ENCODE results near the gene HOXD13.

Gene HOXD13

GRCh38 chr2:176080540-176081375, 11.8 kb upstream of the HOXD13 start:
- no peak for DNase-seq

GRCh38 chr2:176081376-176081836, 11.1 kb upstream of the HOXD13 start:
- no peak for DNase-seq

DNA sequence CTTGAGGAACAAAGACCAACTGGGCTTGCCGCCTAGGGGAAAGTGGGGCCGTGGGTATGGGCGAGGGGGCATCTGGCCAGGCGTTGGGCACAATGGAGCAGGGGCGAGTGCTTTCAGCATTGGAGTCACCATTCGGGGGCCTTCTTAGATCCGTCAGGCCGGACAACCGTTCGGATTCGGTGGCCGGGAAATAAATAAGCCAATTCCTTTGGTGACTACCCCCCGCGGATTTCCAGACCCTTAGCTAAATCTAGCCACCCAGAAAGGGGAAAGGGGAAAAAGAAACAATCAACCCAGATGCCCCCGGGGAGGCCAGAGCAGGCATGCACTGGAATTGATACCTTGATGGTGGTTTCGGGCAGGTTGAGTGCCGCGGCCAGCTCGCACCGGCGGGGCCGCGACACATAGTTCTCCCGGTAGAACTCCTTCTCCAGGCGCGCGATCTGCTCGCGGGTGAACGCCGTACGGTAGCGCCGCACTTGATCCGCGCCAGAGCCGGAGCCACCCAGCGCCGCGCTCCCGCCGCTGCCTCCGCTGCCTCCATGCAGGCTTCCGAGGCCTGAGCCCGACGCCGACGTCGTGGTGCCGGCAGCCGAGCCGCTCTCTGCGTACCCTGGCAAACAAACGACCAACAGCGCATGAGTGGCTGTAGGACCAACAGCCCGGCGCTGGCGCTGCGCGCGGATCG, 10.5 kb upstream of the HOXD13 start:
- no peak for DNase-seq

DNA sequence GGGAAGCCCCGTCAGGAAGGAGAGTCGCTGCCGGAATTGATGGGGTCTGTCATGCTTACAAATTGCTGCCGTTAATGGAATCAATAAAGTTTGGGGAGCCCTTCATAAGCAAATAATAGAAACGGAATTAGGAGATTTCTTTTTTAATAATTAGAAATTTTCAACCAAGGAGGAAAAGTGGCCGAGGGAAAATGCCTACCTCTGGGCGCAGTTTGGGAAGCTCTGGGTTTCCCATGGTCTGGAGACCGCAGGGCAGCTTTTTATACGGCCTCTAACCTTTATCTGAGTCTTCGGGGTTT, 10.0 kb upstream of the HOXD13 start:
- DNase-seq = no peak

- no peak for DNase-seq
Measured at GRCh38 chr2:176082824-176083751, 9.4 kb upstream of the HOXD13 start.

DNA sequence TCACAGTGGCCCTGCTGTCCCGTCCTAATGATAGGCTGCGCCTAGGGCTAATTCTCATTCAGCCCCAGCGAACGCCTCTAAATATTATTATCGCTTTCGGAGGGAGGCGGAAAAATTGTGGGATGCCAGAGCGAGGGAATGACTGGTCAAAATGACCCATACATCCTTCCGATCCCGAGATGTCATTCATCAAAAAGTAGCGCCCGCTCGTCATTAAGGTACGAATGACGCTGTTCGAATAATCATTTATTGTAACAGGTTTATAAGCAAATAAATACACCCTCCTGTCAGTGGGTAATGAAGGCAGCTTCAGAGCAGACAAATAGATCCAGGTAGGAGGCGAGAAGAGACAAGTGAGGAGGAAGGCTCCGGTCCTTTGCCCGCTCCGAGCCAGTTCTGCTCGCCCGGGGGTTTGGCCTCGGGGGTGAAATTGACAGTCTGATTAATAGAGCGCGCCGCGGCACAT, 8.7 kb upstream of the HOXD13 start, which contains the start of gene EVX2:
Gene EVX2 (minus strand): TSS at position 167 of the 466 bp plus-strand sequence. CDS start 186 bp downstream, outside the sequence.
- no peak for DNase-seq

DNA sequence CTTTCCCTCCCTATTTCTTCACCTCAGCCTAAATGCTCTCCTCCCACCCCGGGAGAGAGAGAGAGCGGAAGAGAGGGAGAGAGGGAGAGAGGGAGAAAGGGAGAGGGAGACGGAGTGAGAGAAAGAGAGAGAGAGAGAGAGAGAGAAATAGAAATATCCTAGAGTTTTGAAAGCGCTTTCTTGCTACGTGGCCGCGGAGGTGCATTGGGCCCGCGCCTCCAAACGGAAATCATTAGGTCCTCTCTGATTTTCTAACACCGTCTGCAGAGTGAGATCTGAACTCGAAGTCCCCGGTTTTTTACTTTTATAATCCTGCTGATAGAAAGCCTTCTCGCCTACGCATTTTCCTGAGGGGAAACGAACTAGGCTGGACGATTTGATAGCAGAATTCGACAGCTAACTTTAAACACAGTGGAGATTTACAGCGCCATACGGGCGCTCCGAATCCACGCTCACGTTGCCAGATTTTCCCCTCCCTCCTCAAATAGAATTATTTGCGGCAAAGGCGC, 7.9 kb upstream of the HOXD13 start:
- DNase-seq = no peak

DNA sequence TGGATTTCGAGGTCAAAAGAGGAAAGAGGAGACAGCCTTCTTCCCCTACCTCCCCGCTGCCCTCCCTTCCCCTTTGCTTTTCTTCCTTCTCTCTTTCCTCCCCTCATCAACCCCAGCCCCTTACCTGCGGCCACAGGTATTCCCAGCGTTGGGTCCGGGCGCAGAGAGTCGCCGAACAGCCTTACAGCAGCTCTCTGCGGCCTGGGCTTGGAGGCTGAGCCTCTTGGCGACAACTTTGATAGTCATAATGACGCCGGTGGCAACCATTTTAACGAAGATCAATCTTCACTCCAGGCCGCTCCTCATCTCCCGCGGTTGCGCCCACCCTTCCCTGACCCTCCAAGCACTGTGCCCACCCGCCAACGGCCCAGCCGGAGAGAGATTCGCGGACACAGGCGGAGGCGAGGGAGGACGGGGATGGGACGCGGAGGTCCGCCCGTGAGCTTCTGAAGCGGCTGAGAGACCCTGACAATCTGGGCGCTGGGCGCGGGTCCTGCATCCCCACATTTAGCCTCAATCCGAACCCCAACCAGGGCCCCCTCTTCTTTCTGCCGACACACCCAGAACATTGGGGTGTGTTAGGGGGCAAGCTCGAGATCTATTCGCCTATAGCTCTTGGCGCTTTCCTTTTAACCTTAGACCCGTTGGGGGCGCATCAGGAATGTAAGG, 7.3 kb upstream of the HOXD13 start:
- DNase-seq = no peak

DNA sequence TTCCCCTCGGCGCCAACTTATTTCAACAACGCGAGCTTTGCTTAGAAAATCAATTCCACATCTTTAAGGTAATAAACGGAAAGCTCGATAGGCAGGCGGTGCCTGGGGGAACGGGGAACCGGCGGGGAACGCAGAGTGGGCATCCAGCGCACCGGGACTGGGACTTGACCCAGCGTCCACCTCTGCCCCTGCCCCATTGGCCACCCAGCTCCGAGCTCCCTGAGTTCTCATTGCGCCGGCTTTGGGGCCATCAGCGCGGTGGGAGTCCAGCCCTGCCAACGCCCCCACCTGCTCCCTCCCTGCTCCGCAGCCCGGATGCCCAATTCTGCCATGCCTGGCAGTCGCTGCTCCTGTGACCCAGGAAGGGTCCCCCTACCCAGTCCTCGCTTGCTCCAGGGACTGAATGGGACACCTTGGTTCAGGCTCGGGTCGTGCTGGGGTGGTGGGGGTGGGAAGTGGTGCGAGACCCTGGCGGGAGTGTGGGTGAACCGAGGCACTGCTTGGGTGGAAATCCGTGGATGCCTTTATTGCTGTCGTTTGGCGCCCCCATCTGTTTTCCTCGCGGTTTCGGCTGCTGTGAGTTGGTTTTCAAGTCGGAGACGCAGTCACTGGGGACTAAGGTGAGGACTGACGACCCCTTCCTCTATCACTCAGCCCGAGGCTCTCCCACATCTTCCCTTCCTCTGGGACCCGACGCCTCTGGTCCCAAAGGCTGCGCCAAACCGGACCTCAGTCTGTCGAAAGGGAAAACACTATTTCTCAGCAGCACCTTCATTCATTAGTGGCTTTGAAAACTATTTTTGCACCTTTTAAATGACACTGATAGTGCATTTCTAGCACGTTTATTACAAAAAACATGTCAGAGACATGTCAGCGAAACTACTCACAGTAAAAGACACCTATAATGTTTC, 6.4 kb upstream of the HOXD13 start:
- DNase-seq = peak in 31 of 56 donors; percentile 2 to 64 (median 20)

DNA sequence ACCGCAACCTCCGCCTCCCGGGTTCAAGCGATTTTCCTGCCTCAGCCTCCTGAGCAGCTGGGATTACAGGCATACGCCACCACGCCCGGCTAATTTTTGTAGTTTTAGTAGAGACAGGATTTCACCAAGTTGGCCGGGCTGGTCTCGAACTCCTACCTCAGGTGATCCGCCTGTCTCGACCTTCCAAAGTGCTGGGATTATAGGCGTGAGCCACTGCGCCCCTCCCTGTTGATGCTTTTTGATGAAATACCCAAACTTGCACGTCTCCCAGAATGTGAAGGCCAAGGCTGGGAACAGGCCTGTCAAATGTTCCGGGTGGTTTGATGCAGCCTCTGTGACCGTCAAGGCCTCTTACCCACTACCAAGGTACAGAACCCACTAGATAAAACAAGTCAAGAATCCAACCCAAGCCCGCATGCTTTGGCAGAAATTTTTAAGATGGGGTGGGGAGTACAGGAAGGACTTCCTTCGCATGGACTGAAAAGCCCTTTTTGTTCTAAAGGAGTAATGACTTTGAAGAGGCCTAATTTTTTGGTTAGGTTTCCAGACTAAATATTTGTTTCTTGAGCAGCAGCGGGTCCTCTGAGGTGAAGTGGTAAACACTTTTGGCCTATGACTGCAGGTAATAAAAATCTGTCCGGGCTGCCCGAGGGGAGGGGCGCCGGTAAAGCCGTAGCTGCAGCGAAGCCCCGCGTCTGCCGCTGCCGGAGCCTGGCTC, 5.0 kb upstream of the HOXD13 start:
- DNase-seq = no peak

GRCh38 chr2:176088048-176088936, 4.2 kb upstream of the HOXD13 start:
- peak in 20 of 56 donors; percentile 1 to 49 (median 12) for DNase-seq

DNA sequence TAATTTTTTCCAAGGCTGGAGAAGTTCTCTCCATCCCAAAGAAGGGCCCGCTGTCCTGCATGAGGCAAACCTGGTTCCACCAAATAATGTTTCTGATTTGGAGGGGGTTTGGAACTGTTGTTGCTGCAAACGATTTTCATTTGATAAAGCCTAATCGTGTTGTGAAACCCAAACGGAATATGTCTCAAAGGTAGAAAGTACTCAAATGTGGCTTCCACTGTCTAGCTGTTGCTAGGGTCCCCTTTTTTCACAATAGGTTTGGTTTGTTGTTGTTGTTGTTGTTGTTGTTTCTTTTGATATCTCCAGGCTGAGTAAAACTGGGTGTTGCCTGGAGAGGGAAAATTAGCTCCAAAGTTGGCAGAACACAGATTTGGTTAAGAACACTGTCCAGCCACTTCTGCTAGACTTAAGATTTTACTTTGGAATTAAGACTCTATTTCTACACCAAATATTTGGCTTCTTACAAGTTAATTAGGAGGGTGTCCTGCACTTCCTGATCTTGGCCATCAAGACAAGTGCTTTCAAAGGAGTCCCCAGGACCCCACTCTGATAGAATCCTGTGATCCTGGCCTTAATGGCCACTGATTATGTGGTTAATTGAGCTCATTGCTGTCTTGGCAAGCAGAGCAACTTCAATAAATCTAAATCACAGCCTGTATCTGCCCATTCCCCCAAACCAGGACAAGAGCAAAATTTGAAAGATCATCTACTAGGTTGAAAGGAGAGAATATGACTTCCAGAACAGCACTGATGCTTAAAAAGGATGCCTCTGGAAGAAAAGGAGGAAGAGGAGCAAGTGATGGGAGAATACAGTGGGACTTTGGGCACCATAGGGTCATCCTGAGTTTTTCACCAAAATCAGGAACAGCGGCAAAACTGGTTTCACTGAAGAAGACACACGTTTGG, 3.3 kb upstream of the HOXD13 start:
- DNase-seq = no peak

GRCh38 chr2:176089843-176090395, 2.6 kb upstream of the HOXD13 start:
- no peak for DNase-seq

- no peak for DNase-seq
Measured at GRCh38 chr2:176090862-176091261, 1.7 kb upstream of the HOXD13 start.

GRCh38 chr2:176091329-176092258, 927 bp upstream of the HOXD13 start:
- no peak for DNase-seq
